LNCAP (cell line): ENCODE data around the gene TUBA1A.

Experiments
- TF ChIP-seq, protein P1 (sequence below): fragments of 450-650 bp; IDR thresholded peaks from 2 replicates; pipeline ENCODE4 v1.5.1; 2017; ENCODE audit warnings: mild to moderate bottlenecking

The TUBA1A gene

DNA sequence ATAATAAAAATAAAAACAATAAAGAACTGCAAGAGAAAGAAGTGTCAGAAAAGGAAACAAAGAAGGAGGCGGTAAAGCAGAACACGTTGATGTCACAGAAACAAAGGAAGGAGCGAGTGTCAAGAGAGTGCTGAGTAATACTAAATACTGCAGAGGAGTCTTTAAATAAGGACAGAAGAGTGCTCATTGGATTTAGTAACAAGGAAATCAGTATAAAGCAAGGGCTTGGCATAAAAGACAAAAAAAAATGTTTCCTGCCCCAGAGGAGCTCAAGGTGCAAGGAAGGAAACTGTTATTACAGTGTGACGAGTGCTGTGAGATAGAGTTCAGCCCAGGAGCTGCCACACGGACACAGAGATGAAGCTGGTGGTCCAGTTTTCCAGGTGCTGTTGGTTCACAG, 8.4 kb upstream of the TUBA1A start:
- TF ChIP-seq, protein P1, sequence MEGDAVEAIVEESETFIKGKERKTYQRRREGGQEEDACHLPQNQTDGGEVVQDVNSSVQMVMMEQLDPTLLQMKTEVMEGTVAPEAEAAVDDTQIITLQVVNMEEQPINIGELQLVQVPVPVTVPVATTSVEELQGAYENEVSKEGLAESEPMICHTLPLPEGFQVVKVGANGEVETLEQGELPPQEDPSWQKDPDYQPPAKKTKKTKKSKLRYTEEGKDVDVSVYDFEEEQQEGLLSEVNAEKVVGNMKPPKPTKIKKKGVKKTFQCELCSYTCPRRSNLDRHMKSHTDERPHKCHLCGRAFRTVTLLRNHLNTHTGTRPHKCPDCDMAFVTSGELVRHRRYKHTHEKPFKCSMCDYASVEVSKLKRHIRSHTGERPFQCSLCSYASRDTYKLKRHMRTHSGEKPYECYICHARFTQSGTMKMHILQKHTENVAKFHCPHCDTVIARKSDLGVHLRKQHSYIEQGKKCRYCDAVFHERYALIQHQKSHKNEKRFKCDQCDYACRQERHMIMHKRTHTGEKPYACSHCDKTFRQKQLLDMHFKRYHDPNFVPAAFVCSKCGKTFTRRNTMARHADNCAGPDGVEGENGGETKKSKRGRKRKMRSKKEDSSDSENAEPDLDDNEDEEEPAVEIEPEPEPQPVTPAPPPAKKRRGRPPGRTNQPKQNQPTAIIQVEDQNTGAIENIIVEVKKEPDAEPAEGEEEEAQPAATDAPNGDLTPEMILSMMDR = no peak

DNA sequence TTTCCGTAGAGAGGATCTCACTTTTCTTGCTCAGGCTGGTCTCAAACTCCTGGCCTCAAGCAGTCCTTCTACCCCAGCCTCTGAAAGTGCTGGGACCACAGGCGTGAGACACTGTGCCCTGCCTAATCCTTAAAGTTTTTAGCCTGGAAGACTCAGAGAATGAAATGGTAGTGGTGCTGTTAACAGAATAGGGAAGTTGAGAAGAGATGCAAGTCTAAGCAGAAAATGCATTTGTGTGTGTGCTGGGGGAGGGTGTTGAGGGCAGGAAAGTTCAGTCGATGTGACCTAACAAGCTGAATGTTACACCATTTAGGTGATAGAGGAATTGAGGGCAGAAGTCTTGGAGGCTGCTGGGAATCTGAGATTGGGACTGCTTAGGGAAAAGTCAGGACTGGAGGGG, 6.9 kb upstream of the TUBA1A start:
- TF ChIP-seq, protein P1 = no peak

DNA sequence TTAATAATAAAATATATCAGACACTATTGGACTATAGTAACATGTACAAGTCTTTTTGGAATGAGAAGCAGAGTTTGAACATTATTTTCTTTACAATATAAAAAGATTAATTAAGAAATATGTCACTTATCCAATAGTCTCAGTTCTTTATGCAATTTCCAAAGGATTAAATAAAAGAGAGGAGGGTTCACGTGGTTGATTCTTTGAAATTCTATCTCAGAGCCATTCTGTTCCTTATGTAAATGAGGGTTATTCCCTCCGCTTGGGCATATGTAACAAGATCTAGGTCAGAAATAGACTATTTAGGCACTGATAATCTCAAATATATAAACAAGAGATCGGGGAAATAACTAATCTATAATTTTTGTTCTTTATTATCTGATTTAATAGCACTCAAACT, 2.1 kb upstream of the TUBA1A start:
- TF ChIP-seq, protein P1 = no peak

DNA sequence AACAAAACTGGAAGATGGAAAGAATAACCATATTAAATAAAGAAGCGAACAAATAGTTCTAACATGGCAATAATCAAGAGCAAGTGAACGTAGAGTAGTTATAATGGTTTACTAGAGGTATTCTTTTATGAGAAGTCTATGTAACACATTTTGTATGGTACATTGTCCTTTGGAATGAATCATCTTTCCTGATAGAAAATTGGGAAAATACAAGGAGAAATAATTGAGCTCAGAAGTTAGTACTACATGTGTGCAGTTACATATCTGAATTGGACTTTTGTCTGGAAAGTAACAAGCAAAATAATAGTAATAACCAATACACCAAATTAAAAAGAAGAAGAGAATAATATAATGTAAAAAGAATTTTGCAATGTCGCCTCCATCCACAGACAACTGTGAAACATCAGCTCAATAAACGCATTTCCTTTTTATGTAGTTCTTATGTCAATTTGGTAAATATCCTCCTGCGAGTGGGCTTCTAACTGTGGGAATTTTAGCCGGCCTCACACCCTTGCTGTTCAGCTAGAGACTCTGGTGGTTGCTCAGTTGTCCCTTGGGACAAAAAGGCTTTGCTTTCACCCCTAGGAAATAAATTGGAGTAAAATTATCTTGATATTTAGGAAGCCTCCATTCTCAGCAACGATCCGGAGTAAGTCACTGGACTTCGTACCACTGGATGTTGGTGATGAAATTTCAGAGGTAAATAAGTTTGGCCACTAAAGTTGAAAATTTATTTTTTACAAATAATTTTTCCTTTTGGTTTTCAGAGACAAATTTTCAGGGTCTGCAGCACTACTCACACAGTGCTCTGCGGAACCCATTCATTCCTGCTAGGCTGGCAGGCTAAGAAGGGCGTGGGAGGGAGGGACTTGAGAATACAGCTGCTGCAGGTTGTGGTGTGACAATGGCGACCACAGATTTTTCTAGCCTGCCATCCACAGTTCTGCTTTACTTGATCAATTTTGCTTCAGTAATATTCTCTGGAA, 1.1 kb upstream of the TUBA1A start:
- TF ChIP-seq, protein P1 = no peak

DNA sequence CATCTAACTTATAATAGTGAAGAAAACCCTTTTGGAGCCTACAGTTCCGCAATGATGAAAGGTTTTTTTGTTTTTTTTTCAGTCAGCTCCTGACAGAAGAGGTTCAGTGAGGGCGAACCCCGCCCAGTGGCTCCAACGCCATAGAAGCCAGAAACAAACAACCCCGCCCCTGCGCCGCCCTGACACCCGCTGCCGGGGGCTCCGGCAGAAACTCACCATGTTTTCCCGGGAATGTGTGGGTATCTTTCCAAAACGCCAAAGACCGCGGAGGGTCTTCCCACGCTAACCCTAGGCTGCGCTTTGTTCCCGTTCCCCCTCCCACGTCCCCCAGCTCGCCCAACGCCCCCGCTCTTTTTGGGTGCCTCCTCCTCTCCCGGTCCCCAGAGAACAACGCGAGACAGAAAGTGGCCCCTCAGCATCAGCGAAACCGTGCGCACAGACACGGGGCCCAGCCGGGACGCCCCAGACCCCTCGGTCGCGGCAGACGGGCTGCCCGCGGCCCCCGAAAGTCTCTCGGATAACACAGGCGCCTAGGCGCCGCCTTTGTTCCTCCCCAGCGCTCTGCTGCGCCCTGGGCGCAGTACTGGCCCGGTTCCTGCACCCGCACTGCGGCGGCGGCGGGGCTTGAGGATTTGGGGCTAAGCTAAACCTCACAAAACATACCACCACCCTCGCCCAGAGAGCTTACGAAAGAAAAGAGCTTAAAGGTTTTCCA, 522 bp downstream of the TUBA1A start:
- TF ChIP-seq, protein P1 = no peak

DNA sequence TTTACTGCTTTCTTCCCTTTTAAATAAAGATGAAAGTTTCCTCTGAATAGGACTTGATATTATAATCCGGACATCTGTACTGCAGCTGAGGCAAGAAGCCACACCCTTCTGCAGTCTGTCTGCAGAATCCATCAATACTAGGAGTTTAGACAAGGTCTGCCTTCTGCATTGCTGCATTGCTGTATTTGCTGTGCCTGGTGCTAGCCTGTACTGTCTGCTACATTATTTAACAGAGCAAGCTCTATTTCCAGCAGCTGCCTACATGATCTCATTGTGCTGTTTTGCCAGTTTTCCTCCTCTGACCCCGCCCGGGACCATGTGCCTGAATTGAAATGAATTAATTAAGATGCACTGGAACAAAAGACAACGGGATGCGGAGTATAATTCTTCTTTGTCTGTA, 1.7 kb downstream of the TUBA1A start:
- TF ChIP-seq, protein P1 = no peak

DNA sequence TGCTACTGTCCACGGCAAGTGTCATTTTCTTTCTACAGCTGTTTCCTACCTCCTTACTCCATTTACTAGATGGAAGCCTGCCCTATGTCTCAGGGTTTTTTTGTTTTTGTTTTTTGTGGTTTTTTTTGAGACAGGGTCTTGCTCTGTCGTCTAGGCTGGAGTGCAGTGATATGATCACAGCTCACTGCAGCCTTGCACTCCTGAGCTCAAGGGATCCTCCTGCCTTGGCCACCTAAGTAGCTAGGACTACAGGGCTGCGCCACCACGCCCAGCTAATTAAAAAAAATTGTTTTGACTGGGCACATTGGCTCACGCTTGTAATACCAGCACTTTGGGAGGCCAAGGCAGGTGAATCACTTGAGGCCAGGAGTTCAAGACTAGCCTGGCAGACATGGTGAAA, 14.7 kb downstream of the TUBA1A start:
- TF ChIP-seq, protein P1 = no peak
